T-helper 17 cell (primary cell): ENCODE results near the gene FRRS1. TPM values are rescaled to one million over a fixed set of nuclear protein-coding genes. Genes with fewer than 3 reads are reported as not detected.

Experiments
- ATAC-seq: fragments of 150-1000 bp; cut with Tn5 transposase; 2 replicates; pipeline ENCODE4 v1.10.0; 2021; ENCODE audit warnings: mild to moderate bottlenecking, moderate library complexity
- DNase-seq, 3 donors: peaks; one replicate each; pipeline versions ENCODE4 v3.0.0 to v3.0.0-alpha.2; 2020 to 2021
- H3K9me3 ChIP-seq: one replicate; pipeline ENCODE4 v1.7.0; 2013; ENCODE audit warnings: low read length, mild to moderate bottlenecking; ENCODE audit not compliant: control insufficient read depth, poor library complexity, severe bottlenecking
- H3K27ac Mint-ChIP-seq: one replicate; pipeline ENCODE4 v1.8.0; 2022; ENCODE audit warnings: mild to moderate bottlenecking, moderate library complexity, mixed read lengths
- H3K27me3 Mint-ChIP-seq: one replicate; pipeline ENCODE4 v1.8.0; 2022; ENCODE audit warnings: mixed read lengths
- H3K36me3 Mint-ChIP-seq: one replicate; pipeline ENCODE4 v1.8.0; 2022; ENCODE audit warnings: low read depth, mixed read lengths
- H3K4me1 Mint-ChIP-seq: one replicate; pipeline ENCODE4 v1.8.0; 2022; ENCODE audit warnings: mild to moderate bottlenecking, mixed read lengths
- H3K4me3 Mint-ChIP-seq: one replicate; pipeline ENCODE4 v1.8.0; 2022; ENCODE audit warnings: mild to moderate bottlenecking, moderate library complexity, mixed read lengths
- total RNA-seq, 4 donors: library from RNA in 2 of 4; stranded (reverse) in 2 of 4; gene quantifications; one replicate each; pipeline ENCODE4 v1.2.3 and lab custom pipeline; 2022 to 2026

The FRRS1 gene
- total RNA-seq, 2 donors from 2014 or later = 0.31 to 0.65 TPM

DNA sequence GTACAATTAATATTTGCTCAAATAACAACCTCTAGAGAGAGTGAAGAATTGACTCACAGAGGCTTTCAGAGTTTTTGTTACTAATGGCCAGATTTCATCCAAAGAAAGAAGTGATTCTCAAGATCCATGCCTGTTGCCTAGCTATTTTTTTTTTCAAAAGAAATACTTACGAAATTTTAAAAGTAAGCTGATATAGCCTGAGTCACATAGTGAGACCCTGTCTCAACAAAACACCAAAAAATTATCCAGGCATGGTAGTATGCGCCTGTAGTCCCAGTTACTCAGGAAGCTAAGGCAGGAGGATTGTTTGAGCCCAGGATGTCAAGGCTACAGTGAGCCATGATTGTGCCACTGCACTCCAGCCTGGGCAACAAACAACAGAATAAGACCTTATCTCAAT, 105.9 kb downstream of the FRRS1 start:
- no peaks in the 10 kb centered on the region for H3K9me3 ChIP-seq
- ATAC-seq = no peak
- Mint-ChIP-seq H3K4me1 (no peaks in the 10 kb centered on the region), H3K27ac (no peak overlapping the region), H3K36me3 (no peaks in the 10 kb centered on the region), H3K4me3 (no peak overlapping the region), H3K27me3 (peaks cover 21% of the 10 kb centered on the region)
- no peak for DNase-seq

DNA sequence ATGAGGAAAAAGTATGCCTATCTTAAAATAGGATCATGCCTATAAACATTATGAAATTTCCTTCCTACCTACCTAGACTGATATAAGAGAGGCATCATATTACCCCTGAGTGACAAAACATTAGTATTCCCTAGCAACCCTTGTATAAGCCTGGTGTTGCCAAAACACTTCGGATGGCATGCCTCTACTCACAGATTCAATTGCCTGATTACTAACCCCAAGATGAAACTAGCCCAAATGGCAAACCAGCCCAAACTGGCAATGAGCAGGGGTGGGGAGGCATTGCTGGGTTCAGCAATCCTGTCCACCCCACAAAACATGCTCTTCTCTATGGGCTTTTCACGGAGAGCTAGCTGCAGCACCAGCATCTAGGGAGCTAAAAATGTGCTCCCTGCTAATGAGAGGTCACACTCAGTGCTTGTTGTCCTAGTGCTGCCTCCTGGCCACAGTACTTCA, 106.7 kb downstream of the FRRS1 start:
- Mint-ChIP-seq H3K27ac (no peak overlapping the region), H3K27me3 (peaks cover 18% of the 10 kb centered on the region), H3K36me3 (no peaks in the 10 kb centered on the region), H3K4me3 (no peak overlapping the region), H3K4me1 (no peaks in the 10 kb centered on the region)
- ATAC-seq (no peak), DNase-seq (no peak)
- H3K9me3 ChIP-seq = no peaks in the 10 kb centered on the region

Other genes with a start within 250 kb of the FRRS1 start
- not detected for gene PALMD, start 120.5 kb downstream of the FRRS1 start, total RNA-seq
- 10 to 100 TPM; 10.5 to 12.2 TPM for gene AGL, start 83.7 kb upstream of the FRRS1 start, total RNA-seq
- 10 to 100 TPM; 20.4 to 26.7 TPM for gene SLC35A3, start 203.4 kb upstream of the FRRS1 start, total RNA-seq